Measurements from ENCODE around the gene TOMM6. TPM values are rescaled to one million over a fixed set of nuclear protein-coding genes. Genes with fewer than 3 reads are reported as not detected.
A peak's percentile ranks its signal among the peaks of the same experiment; 100 is the strongest.

TOMM6 gene
- total RNA-seq, 2 experiments from 2014 or later = 423 to 429 TPM

DNA sequence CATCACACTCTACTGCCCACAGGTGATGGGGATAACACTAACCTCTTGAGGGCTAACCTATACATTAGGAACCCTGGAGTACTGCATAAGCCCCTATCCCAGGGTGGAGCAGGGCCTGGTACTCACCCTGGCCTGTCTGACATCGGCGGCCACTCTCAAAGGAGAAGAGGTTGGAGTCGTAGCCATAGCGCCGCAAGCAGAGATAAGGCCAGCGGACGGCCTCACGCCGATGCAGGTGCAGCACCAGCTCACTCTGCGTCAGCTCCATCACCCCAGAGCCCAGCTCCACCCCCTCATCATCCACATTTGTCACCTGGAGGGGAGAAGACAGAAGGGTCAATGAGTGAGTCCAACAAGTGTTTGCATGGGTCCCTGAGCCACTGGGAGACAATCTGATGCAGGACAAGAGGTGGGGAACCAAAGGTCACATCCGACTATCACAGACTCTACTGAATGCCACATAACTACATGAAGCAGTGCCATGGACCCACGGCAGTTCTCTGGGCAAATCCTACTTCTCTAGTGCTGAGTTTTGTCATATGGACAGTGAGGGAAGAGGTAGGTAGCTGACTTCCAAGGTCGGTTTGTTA lies 12.1 kb upstream of the TOMM6 start:
- no peak overlapping the region for H3K27ac Mint-ChIP-seq

DNA sequence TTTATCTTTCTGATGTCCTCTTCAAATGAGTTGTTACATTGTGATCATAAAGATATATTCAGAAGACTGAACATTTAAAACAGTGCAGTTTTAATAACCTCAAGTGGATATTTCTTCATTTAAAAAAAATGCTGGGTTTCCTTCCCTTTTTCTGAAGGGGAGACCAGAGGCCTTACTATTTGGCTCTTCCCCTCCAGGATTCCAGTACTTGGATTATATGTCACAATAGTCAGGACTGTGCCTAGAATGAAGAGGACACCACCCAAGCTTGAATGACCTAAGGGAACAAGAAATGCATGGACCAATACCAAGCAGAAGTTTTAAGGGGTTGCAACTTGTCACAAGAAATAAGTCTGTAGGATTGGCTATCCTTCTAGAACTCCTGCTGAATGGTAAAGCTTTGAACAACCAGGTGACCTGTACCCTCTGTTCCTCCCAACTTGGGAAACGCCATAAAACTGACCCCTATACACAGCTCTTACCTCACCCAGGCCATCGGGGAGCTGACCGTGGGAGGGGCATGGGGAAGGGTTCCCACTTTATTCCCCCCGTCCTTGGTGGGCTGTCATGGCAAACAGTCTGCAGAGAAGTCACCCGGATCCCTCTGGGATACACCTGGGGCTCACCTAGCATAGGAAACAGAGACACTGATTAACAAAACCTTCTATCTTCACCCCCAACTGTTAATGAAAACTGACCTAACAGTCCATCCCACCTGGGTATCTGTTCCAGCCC lies 9.8 kb upstream of the TOMM6 start:
- peaks cover 10% of the 10 kb centered on the region for H3K27me3 Mint-ChIP-seq
- no peaks in the 10 kb centered on the region for H3K9me3 Mint-ChIP-seq
- H3K4me1 Mint-ChIP-seq = peaks cover 18% of the 10 kb centered on the region
- H3K4me3 Mint-ChIP-seq = no peak overlapping the region
- no peak for DNase-seq
- no peaks in the 10 kb centered on the region for H3K36me3 Mint-ChIP-seq
- H3K27ac Mint-ChIP-seq = no peak overlapping the region

More for the DNA sequence above, 12.1 kb upstream of the TOMM6 start:
- no peak for DNase-seq
- Mint-ChIP-seq H3K9me3 (no peaks in the 10 kb centered on the region), H3K4me3 (no peak overlapping the region), H3K27me3 (peaks cover 2% of the 10 kb centered on the region), H3K36me3 (peaks cover 2% of the 10 kb centered on the region), H3K4me1 (peaks cover 8% of the 10 kb centered on the region)

DNA sequence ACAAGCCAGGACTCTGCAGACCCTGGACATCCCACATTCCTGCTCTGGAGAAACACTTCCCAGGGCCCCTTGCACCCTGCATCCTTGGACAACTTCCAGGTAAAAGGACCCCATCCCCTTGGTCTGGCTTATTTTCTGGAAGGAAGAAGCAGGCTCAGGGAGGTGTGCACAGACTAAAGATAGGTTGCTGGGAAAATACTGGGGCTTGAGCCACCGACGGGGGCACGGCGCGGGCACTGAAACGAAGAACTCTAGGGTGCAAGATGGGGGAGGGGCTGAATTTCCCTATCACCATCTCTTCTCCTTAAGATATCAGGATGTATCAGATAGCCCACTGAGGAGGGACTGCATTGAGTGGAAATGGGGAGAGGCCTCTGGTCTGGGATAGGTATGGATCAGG lies 8.6 kb upstream of the TOMM6 start:
- Mint-ChIP-seq H3K36me3 (no peaks in the 10 kb centered on the region), H3K4me3 (peak overlapping the region; percentile 90), H3K27me3 (peaks cover 10% of the 10 kb centered on the region), H3K27ac (peak overlapping the region; percentile 43), H3K9me3 (no peaks in the 10 kb centered on the region), H3K4me1 (peaks cover 18% of the 10 kb centered on the region)
- DNase-seq = no peak

DNA sequence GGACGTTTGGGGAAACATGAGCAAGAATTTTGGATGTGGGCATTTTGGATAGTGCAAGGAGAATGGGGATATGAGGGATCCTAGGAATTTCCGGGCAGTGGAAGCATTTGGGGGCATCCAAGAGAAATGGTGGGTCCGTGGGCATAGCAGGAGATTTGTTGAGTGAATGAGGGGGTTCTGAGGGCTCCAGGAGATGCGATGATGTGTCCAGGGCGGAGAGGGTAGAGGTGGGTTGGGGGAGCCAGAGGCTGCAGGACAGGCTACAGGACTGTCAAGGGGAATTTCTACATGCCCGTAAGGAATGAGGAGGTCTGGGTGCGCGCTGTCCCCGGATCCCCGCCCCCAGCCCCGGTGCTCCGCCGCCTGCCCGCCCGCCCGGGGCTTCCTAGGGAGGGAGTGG lies 8.2 kb upstream of the TOMM6 start:
- DNase-seq = no peak
- Mint-ChIP-seq H3K4me1 (peaks cover 18% of the 10 kb centered on the region), H3K9me3 (no peaks in the 10 kb centered on the region), H3K4me3 (peak overlapping the region; percentile 90), H3K36me3 (no peaks in the 10 kb centered on the region), H3K27me3 (peaks cover 10% of the 10 kb centered on the region), H3K27ac (peak overlapping the region; percentile 43)

DNA sequence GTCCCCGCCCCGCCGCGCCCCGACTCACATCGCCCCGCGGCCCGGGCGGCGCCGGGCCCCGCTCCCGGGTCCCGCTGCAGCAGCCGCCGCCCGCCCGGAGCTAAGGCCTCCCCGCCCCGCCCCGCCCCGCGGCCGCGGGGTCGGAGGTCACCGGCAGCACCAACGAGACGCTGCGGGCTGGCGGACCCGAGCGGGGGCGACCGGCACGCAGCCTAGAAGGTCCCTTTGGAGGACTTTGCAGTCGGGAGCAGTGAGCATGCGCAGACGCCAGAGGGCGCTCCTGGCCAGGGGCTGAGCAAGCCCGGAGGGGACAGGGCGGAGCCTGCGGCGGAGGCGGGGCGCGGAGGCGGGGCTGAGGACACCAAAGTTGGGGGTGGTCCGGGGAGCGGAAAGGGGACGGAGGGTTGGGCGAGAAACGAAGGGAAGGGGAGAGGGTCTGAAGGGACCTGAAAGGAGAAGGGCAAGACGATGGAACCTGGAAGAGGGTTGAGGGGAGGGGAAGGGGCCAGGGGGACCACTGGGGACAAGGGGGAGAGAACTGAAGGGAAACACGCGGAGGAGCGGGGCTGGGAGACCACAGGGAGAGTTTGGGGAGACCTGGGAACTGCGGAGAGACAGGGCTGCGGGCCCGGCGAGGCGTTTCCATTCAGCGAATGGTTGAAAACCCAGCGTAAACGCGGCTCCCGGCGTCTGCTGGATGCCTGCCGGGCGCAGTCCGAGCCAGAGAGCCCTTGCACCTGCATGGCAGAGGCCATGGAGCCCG lies 7.5 kb upstream of the TOMM6 start, which contains the start of gene FRS3:
Gene FRS3 (minus strand): TSS at position 113 of the 763 bp plus-strand sequence. CDS start 2,913 bp downstream, outside the sequence.
- no peaks in the 10 kb centered on the region for H3K36me3 Mint-ChIP-seq
- H3K27ac Mint-ChIP-seq = peak within 1 kb of the TSS; percentile 70
- DNase-seq = peak; percentile 99
- H3K4me1 Mint-ChIP-seq = peaks cover 18% of the 10 kb centered on the region
- no peaks in the 10 kb centered on the region for H3K9me3 Mint-ChIP-seq
- H3K27me3 Mint-ChIP-seq = peaks cover 10% of the 10 kb centered on the region
- peak within 1 kb of the TSS; percentile 90 for H3K4me3 Mint-ChIP-seq

DNA sequence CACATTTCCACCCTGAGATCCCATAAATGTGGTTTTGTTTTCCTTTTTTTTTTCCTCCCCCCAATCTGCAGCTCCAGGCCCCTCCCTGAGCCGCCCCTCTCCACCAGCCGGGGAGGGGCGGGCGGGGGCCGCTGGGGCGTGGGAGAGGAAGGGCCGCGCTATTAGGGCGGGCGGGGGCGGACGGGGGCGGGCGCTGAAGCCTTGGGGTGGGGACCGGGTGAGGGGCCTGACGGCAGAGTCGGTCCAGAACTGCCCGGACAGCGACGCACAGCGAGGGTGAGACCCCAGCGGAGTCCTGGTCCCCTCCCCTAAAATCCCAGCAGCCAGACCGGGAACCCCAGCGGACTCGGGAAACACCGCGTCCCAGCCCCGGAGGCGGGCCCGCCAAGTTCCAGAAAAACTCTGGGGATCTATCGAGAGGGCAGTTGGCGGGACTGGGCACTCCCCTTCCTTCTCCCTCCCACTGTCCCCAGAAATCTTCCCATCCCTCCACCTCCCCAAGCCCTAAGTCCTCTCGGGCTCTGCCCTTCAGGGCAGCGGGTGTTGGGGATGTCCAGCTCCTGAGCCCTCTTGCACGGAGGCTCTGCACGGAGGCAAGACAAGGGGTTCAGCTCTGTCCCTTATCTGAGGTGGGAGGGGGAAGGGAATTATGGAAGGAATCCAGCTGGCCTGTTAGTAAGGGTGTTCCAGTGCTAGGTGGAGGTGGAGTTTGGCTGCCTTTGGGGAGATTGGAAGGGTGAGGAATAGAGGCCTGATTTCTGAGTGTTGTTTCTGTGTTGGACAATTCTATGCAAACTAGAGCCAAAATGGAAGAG lies 6.7 kb upstream of the TOMM6 start, which contains the start of gene PRICKLE4:
Gene PRICKLE4 (plus strand): TSS at position 232 of the 815 bp plus-strand sequence. CDS start 2,692 bp downstream, outside the sequence.
- no peaks in the 10 kb centered on the region for H3K36me3 Mint-ChIP-seq
- peak within 1 kb of the TSS; percentile 70 for H3K27ac Mint-ChIP-seq
- H3K27me3 Mint-ChIP-seq = peaks cover 10% of the 10 kb centered on the region
- peaks cover 17% of the 10 kb centered on the region for H3K4me1 Mint-ChIP-seq
- no peak for DNase-seq
- H3K4me3 Mint-ChIP-seq = peak within 1 kb of the TSS; percentile 88
- no peaks in the 10 kb centered on the region for H3K9me3 Mint-ChIP-seq

DNA sequence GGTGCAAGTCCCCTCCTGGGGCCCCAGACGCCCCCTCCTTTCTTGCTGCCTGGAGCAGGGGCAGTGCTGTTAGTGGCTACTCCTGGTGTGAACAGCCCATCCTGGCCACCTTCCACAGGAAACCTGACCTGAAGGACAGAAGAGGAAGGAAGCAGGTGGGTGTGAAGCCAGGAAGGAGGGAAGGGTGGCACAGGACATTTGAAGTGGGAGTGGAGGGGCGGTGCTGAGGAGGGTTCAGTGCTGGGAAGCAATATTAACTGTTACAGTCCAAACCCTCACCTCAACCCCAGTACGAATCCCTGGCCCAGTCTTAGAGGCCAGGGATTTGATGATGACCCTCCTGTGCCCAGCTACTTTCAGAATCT lies 6.1 kb upstream of the TOMM6 start:
- no peak for DNase-seq
- Mint-ChIP-seq H3K27ac (no peak overlapping the region), H3K9me3 (no peaks in the 10 kb centered on the region), H3K4me3 (no peak overlapping the region), H3K27me3 (peaks cover 10% of the 10 kb centered on the region), H3K36me3 (no peaks in the 10 kb centered on the region), H3K4me1 (peaks cover 21% of the 10 kb centered on the region)

DNA sequence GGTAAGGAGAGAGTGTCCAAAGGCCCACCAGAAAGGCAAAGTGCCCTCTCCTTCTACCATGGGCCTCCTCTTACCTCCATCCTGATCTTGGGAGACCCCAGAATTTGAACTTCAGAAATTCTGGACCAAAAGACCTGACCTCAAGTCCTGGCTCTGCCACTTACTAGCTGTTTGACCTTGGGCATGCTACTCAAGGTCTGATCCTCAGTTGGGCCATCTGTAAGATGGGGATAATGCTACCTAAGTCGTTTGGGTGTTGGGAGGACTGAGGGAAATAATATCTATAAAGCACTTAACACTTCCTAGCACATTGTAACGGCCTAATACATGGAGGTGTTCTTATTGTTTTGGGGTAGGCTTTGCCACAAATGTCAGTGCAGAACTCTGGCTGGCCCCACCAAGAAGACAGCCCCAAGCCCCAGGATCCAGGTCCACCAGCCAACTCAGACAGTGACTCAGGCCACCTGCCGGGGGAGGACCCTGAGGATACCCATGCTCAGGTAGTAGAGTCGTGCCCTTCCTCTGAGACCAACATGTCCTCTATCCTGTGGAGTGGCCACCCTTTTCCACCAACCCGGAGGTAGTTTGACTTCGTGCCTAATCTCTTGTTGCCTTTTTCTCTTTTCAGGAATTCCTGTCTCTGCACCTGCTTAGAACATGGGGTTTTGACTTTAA lies 4.3 kb upstream of the TOMM6 start:
- Mint-ChIP-seq H3K4me3 (no peak overlapping the region), H3K4me1 (peaks cover 21% of the 10 kb centered on the region)

DNA sequence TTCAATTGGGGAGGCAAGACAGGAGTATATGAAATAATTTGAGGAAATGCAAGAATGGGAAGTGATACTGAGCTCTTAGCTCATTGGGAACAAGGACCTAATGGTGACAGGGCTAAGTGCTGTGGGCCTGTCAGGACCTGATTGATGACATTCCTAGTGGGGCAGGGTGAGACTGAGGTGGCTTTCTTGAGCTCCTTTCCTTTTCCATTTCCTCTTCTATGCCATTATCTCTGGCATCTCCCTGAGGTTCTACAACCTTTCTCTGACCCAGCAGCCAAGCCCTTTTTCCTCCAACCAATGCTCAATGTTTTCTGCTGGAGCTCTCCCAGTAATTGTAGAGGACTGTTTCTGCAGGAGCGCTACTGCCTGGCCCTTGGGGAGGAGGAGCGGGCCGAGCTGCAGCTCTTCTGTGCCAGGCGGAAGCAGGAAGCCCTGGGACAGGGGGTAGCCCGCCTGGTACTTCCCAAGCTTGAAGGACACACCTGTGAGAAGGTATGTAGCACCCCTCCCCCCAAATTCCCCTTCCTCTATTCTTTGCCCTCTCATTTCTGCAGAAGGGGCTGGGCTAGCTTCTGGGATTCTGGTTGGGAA lies 2.8 kb upstream of the TOMM6 start:
- H3K4me1 Mint-ChIP-seq = peaks cover 24% of the 10 kb centered on the region
- no peak overlapping the region for H3K27ac Mint-ChIP-seq
- DNase-seq = no peak
- H3K36me3 Mint-ChIP-seq = peaks cover 14% of the 10 kb centered on the region
- H3K27me3 Mint-ChIP-seq = peaks cover 10% of the 10 kb centered on the region
- H3K4me3 Mint-ChIP-seq = no peak overlapping the region
- H3K9me3 Mint-ChIP-seq = no peaks in the 10 kb centered on the region

More for the DNA sequence above, 4.3 kb upstream of the TOMM6 start:
- no peak overlapping the region for H3K27ac Mint-ChIP-seq
- no peaks in the 10 kb centered on the region for H3K9me3 Mint-ChIP-seq
- DNase-seq = no peak
- peaks cover 10% of the 10 kb centered on the region for H3K27me3 Mint-ChIP-seq
- peaks cover 2% of the 10 kb centered on the region for H3K36me3 Mint-ChIP-seq

DNA sequence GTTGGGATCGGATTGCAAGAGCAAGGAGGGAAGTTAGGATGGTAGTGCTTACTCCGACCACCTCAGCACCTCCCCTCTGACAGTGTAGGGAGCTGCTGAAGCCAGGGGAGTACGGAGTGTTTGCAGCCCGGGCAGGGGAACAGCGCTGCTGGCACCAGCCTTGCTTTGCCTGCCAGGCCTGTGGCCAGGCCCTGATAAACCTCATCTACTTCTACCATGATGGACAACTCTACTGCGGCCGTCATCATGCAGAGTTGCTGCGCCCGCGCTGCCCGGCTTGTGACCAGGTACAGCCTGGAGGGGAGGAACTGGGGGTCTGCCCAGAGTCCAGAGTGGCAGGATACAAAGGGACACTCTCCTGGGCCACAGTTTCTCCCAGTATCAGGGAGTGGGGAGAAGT lies 2.2 kb upstream of the TOMM6 start:
- Mint-ChIP-seq H3K4me1 (peaks cover 27% of the 10 kb centered on the region), H3K9me3 (no peaks in the 10 kb centered on the region), H3K27ac (no peak overlapping the region), H3K27me3 (peaks cover 9% of the 10 kb centered on the region), H3K4me3 (no peak overlapping the region), H3K36me3 (peaks cover 16% of the 10 kb centered on the region)
- no peak for DNase-seq

DNA sequence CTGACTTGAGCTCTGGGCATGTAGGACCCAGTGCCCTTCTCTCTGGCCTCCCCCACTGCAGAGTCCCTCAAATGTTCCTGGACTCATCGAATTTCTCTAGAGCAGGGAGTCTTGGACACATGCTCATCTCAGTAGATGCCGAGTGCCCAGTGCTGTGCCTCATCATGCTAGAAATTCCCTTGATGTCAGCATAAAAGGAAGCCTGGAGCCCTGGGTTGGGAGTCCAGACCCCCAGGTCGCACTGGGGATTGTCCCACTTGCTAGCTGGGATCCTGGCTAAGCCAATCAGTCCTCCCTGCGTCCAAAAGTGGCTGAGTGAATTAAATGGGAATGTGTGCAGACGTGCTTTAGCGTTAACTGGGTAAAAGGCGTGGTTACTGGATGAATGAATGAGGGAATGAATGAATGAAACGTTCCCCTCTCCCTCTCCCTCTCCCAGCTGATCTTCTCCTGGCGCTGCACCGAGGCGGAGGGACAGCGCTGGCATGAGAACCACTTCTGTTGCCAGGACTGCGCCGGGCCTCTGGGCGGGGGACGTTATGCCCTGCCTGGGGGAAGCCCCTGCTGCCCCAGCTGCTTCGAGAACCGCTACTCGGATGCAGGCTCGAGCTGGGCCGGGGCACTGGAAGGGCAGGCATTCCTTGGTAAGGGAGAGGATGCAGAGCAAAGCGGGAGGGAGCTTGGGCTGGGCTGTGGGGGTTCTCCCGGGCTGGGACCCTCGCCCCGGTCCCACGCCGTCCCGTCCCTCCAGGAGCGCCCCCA lies 1.6 kb upstream of the TOMM6 start:
- peak; percentile 17 for DNase-seq
- Mint-ChIP-seq H3K9me3 (no peaks in the 10 kb centered on the region), H3K36me3 (peaks cover 17% of the 10 kb centered on the region), H3K4me3 (peak overlapping the region; percentile 97), H3K27ac (no peak overlapping the region), H3K4me1 (peaks cover 29% of the 10 kb centered on the region), H3K27me3 (peaks cover 7% of the 10 kb centered on the region)

DNA sequence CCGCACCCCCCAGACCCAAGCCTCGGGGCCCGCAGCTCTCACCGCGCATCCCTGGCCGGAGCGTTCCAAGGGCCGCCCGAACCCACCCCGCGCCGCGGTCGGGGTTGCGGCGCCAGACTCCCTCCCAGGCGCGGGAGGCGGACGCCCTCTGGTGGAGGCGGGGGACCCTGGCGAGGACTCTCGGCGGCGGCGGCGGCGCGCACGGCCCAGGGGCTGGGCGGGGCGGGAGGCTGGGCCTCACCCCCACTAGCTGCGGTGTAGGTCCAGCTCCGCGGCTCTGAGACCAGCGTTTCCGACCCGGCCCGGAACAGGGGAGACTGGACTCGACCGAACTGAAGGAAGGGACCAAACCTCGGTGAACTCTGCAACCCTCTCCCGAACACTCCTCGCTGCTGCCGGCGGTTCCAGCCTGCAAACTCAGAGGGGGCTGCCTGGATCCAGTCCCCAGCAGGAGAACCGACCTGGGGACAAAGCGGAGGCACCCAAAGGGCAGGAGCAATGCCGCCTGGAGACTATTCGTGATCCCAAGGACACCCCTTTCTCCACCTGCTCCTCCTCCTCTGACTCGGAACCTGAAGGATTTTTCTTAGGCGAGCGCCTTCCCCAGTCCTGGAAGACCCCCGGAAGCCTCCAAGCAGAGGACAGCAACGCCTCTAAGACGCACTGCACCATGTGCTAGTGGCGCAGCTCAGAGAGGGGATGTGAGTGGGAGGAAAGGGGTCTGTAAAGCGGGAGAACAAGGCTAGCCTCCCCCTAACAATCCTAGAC lies 859 bp upstream of the TOMM6 start:
- Mint-ChIP-seq H3K4me1 (peaks cover 21% of the 10 kb centered on the region), H3K27me3 (peaks cover 3% of the 10 kb centered on the region), H3K27ac (peak overlapping the region; percentile 99), H3K4me3 (peak overlapping the region; percentile 97), H3K36me3 (peaks cover 20% of the 10 kb centered on the region), H3K9me3 (no peaks in the 10 kb centered on the region)
- DNase-seq = peak; percentile 92

DNA sequence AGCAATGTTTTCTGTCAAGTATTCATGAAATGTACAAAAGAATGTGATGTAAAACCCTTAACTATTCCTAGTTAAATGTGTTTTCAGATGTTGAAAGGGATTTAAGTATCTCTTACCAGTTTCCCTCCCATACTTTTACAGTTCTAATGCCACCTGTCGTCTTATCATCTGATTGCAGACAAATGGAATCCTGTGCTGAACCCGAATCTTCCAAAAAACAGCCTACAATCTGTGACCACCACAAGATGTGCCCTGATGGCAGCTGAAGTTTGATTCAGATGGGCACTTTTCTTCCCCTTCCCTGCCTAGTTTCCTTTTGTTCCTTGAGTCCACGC lies 1.9 kb downstream of the TOMM6 start:
- peaks cover 25% of the 10 kb centered on the region for H3K4me1 Mint-ChIP-seq
- H3K27me3 Mint-ChIP-seq = no peaks in the 10 kb centered on the region
- H3K27ac Mint-ChIP-seq = peak overlapping the region; percentile 99
- peaks cover 22% of the 10 kb centered on the region for H3K36me3 Mint-ChIP-seq
- DNase-seq = no peak
- H3K9me3 Mint-ChIP-seq = no peaks in the 10 kb centered on the region
- H3K4me3 Mint-ChIP-seq = peak overlapping the region; percentile 97
